GM12878 (cell line): ENCODE results near the gene SMAD9. TPM values are rescaled to one million over a fixed set of nuclear protein-coding genes. Genes with fewer than 3 reads are reported as not detected.
A peak's percentile ranks its signal among the peaks of the same experiment; 100 is the strongest.

ENCODE experiments used
- ATAC-seq: fragments of 200-7000 bp; cut with Tn5 transposase; 3 replicates; pipeline ENCODE4 v1.9.1; 2020; ENCODE audit warnings: mild to moderate bottlenecking, moderate library complexity
- BruUV-seq: library from RNA; stranded (reverse); fragments of 400-500 nt; replicated peaks from 2 replicates; lab custom pipeline; 2021; lab: Mats Ljungman, UMichigan
- CTCF ChIA-PET: fragments of 300-600 bp; sonication (Branson Sonifier 250); formaldehyde crosslinking; extraction: SDS; loops from one replicate; lab custom pipeline; 2021; ENCODE audit warnings: inconsistent platforms; lab: Yijun Ruan, JAX
- POLR2A ChIA-PET: fragments of 350-600 bp; formaldehyde crosslinking; extraction: SDS; loops from one replicate; lab custom pipeline; 2021; ENCODE audit warnings: inconsistent platforms; lab: Charles Lee
- RAD21 ChIA-PET: fragments of 300-600 bp; sonication (Branson Sonifier 250); formaldehyde crosslinking; loops from one replicate; lab custom pipeline; 2023; ENCODE audit warnings: antibody characterized with exemption; ENCODE audit not compliant: unreplicated experiment; lab: Charles Lee
- SMC1A ChIA-PET: fragments of 300-600 bp; sonication (Branson Sonifier 250); formaldehyde crosslinking; loops from one replicate; lab custom pipeline; 2023; ENCODE audit not compliant: unreplicated experiment, uncharacterized antibody; lab: Charles Lee
- DNase-seq: peaks from one replicate; pipeline ENCODE4 v3.0.0-alpha.2; 2011; ENCODE audit warnings: low read depth, low spot score
- FAIRE-seq: peaks from 3 replicates; lab custom pipeline; 2011; peaks lifted over from hg19 to GRCh38; lab: Jason Lieb, UNC
- H2AFZ ChIP-seq: 2 replicates; pipeline ENCODE4 v1.6.0; 2011; ENCODE audit warnings: low read depth, low read length, control low read depth; ENCODE audit not compliant: control insufficient read depth
- H3K27ac ChIP-seq: 2 replicates; pipeline ENCODE4 v1.5.1; 2011; ENCODE audit warnings: control low read depth; ENCODE audit not compliant: control insufficient read depth, insufficient read depth
- H3K27me3 ChIP-seq, 2 experiments: replicated peaks in 1 of 2; 2 replicates each; pipeline versions ENCODE4 v1.6.0 to v1.6.1; 2011; ENCODE audit warnings: low read length in 1 of 2; ENCODE audit not compliant: control insufficient read depth in 2 of 2, insufficient read depth in 2 of 2
- H3K36me3 ChIP-seq, 2 experiments: 2 replicates each; pipeline ENCODE4 v1.5.1; 2011; ENCODE audit warnings: low read length in 1 of 2; ENCODE audit not compliant: control insufficient read depth in 2 of 2, insufficient read depth in 2 of 2
- H3K4me1 ChIP-seq: 2 replicates; pipeline ENCODE4 v1.6.1; 2011; ENCODE audit warnings: mild to moderate bottlenecking, low read length, moderate library complexity, mixed read lengths; ENCODE audit not compliant: control insufficient read depth, insufficient read depth
- H3K4me2 ChIP-seq: 2 replicates; pipeline ENCODE4 v1.6.0; 2011; ENCODE audit warnings: control low read depth; ENCODE audit not compliant: control insufficient read depth, insufficient read depth
- H3K4me3 ChIP-seq: fragments of 200-600 bp; sonication (generic); 2 replicates; pipeline ENCODE4 v1.5.1; 2016
- H3K79me2 ChIP-seq: 2 replicates; pipeline ENCODE4 v1.6.0; 2011; ENCODE audit warnings: low read length; ENCODE audit not compliant: control insufficient read depth, insufficient read depth
- H3K9ac ChIP-seq: 2 replicates; pipeline ENCODE4 v1.8.0; 2011; ENCODE audit warnings: low read length, control low read depth, mixed read lengths; ENCODE audit not compliant: control insufficient read depth, insufficient read depth
- H3K9me3 ChIP-seq: replicated peaks from 3 replicates; pipeline ENCODE4 v1.5.1; 2011; ENCODE audit warnings: mild to moderate bottlenecking, low read length; ENCODE audit not compliant: control insufficient read depth, insufficient read depth
- H4K20me1 ChIP-seq: 2 replicates; pipeline ENCODE4 v1.6.0; 2011; ENCODE audit not compliant: control insufficient read depth, insufficient read depth
- ATF7 ChIP-seq: fragments of 450-650 bp; IDR thresholded peaks from 2 replicates; pipeline ENCODE4 v1.6.1; 2016; ENCODE audit warnings: low read depth, mild to moderate bottlenecking
- CEBPZ ChIP-seq: fragments of 150-350 bp; IDR thresholded peaks from 2 replicates; pipeline ENCODE4 v1.6.1; 2016; ENCODE audit warnings: low read depth, low read length
- CHD2 ChIP-seq: IDR thresholded peaks from 2 replicates; pipeline ENCODE4 v1.6.1; 2011; ENCODE audit warnings: low read depth, low read length, improper control_type of control experiment, borderline replicate concordance
- CREB1 ChIP-seq: IDR thresholded peaks from 2 replicates; pipeline ENCODE4 v1.6.1; 2012; ENCODE audit warnings: low read depth, mild to moderate bottlenecking, inconsistent platforms
- FOXK2 ChIP-seq: fragments of 450-650 bp; IDR thresholded peaks from 2 replicates; pipeline ENCODE4 v1.6.1; 2017; ENCODE audit warnings: mild to moderate bottlenecking, moderate library complexity
- MLLT1 ChIP-seq: fragments of 450-650 bp; IDR thresholded peaks from 2 replicates; pipeline ENCODE4 v1.6.1; 2016; ENCODE audit warnings: mild to moderate bottlenecking
- MTA2 ChIP-seq: fragments of 450-650 bp; IDR thresholded peaks from 2 replicates; pipeline ENCODE4 v1.6.1; 2016; ENCODE audit warnings: low read depth, mild to moderate bottlenecking, moderate library complexity
- MYB ChIP-seq: fragments of 150-350 bp; IDR thresholded peaks from 2 replicates; pipeline ENCODE4 v1.6.1; 2014; ENCODE audit warnings: mild to moderate bottlenecking, low read depth, low read length, borderline replicate concordance
- PML ChIP-seq: IDR thresholded peaks from 2 replicates; pipeline ENCODE4 v1.6.1; 2012; ENCODE audit warnings: low read length, inconsistent platforms
- POU2F2 ChIP-seq: IDR thresholded peaks from 3 replicates; pipeline ENCODE4 v1.6.1; 2011; ENCODE audit warnings: low read depth, mild to moderate bottlenecking, low read length, borderline replicate concordance
- SKIL ChIP-seq: fragments of 450-650 bp; IDR thresholded peaks from 2 replicates; pipeline ENCODE4 v1.6.1; 2017; ENCODE audit warnings: mild to moderate bottlenecking, low read depth, inconsistent platforms; ENCODE audit not compliant: poor library complexity, severe bottlenecking
- STAT3 ChIP-seq: IDR thresholded peaks from 2 replicates; pipeline ENCODE4 v1.6.1; 2011; ENCODE audit warnings: low read depth, low read length, improper control_type of control experiment
- TCF3 ChIP-seq: IDR thresholded peaks from 2 replicates; pipeline ENCODE4 v1.6.1; 2012; ENCODE audit warnings: low read depth, mild to moderate bottlenecking, low read length, borderline replicate concordance; ENCODE audit not compliant: insufficient read depth
- WGBS: methylation state at CpG from one replicate; pipeline ENCODE4 v1.1.6; 2016; ENCODE audit warnings: low lambda C conversion rate; ENCODE audit not compliant: insufficient replicate concordance, insufficient coverage; ENCODE audit errors: missing lambda C conversion rate; 5-methylcytosine and 5-hydroxymethylcytosine counted together
- in situ Hi-C: fragments of 300-500 bp; cut with MboI; formaldehyde crosslinking; loops from 9 replicates; pipeline ENCODE4 v1.14.3; 2018; ENCODE audit warnings: mixed read lengths
- intact Hi-C: fragments of 100-400 bp; cut with micrococcal nuclease; formaldehyde crosslinking; loops from one replicate; pipeline ENCODE4 v1.14.2; 2022; ENCODE audit not compliant: unreplicated experiment
- polyA plus RNA-seq, 11 experiments: library from polyadenylated mRNA; depleted of rRNA in 4 of 11; unstranded in 6 of 11; stranded (reverse) in 5 of 11; fragments of >200 nt; fragmentation: Nextera tagmentation in 4 of 11; fragmentation: Illumina TruSeq in 1 of 11; extraction: Ambion mirVana in 4 of 11; extraction: Trizol in 1 of 11; gene quantifications; 1 replicate in 1 of 11; 2 replicates in 10 of 11; pipeline versions ENCODE4 v1.2.1 to v1.2.3, GENCODE V29; 2011 to 2016; ENCODE audit warnings: inconsistent platforms in 2 of 11, missing spikeins in 2 of 11, low read depth in 1 of 11
- total RNA-seq, 4 experiments: library from RNA; depleted of rRNA in 3 of 4; stranded (reverse); fragments of >200 nt in 3 of 4; fragmentation: Illumina TruSeq in 1 of 4; extraction: Trizol in 1 of 4; gene quantifications; 2 replicates each; pipeline versions ENCODE4 v1.2.1 to v1.2.3, GENCODE V29; 2013 to 2021
- TF ChIP-seq, protein P1 (sequence below): fragments of 450-650 bp; IDR thresholded peaks from 2 replicates; pipeline ENCODE4 v1.6.1; 2017; ENCODE audit warnings: low read depth, mild to moderate bottlenecking, moderate library complexity

The SMAD9 gene
- total and polyA plus RNA-seq, 10 of the 15 experiments (the other 5 are each of a cell fraction or from before 2014, with no cell fraction given), result 0.22 to 0.69 (median 0.42) TPM; not detected in 6

- intact Hi-C loops (no loop called here), in situ Hi-C loops (no loop called here)
- ChIA-PET SMC1A (interaction anchor here (1.4 kb wide), 1 partner anchor 9 kb away, joined by 3 read pairs; no protein-coding TSS in a partner anchor), CTCF (interaction anchor here (0.9 kb wide), 1 partner anchor 30 kb away, joined by 3 read pairs; no protein-coding TSS in a partner anchor), POLR2A (interaction anchor here (0.7 kb wide), 2 partner anchors 637 to 1729 kb away, joined by 3 to 10 read pairs; no protein-coding TSS in a partner anchor), RAD21 (interaction anchor here (0.6 kb wide), 1 partner anchor 410 kb away, joined by 3 read pairs; no protein-coding TSS in a partner anchor)
- H3K36me3 ChIP-seq, result no peaks in the 10 kb centered on the region
- no peak overlapping the region for H3K9ac ChIP-seq
- H4K20me1 ChIP-seq, result no peaks in the 10 kb centered on the region
- H3K27me3 ChIP-seq, result no peaks in the 10 kb centered on the region; a peak in 1 of 4 replicates
- no peaks in the 10 kb centered on the region for H3K9me3 ChIP-seq
- FAIRE-seq (no peak), ATAC-seq (peak; percentile 83), DNase-seq (peak; percentile 21)
- no peak overlapping the region for H3K27ac ChIP-seq
- WGBS, result 17% methylated on average over 9 of the region's 9 CpGs
- no peaks in the 10 kb centered on the region for H3K79me2 ChIP-seq
- H3K4me1 ChIP-seq, result no peaks in the 10 kb centered on the region
- H3K4me3 ChIP-seq, result no peak overlapping the region
- no peak overlapping the region for H2AFZ ChIP-seq
- BruUV-seq, result no TSS peak
- peak overlapping the region; percentile 19; the same call in 1 of the 2 replicates for H3K4me2 ChIP-seq
- TF ChIP-seq POU2F2 (peak; percentile 19; the same call in 1 of the 3 replicates), CHD2 (peak; percentile 30; the same call in 1 of the 2 replicates), ATF7 (peak; percentile 42), MLLT1 (0 out of 2 replicates have a peak, but pooled peaks have one; percentile 39), CREB1 (no peak), MYB (no peak), PML (no peak), STAT3 (no peak), CEBPZ (no peak), SKIL (peak; percentile 23), FOXK2 (no peak), MTA2 (peak; percentile 31; the same call in 1 of the 2 replicates), TCF3 (no peak)
- TF ChIP-seq, protein P1, sequence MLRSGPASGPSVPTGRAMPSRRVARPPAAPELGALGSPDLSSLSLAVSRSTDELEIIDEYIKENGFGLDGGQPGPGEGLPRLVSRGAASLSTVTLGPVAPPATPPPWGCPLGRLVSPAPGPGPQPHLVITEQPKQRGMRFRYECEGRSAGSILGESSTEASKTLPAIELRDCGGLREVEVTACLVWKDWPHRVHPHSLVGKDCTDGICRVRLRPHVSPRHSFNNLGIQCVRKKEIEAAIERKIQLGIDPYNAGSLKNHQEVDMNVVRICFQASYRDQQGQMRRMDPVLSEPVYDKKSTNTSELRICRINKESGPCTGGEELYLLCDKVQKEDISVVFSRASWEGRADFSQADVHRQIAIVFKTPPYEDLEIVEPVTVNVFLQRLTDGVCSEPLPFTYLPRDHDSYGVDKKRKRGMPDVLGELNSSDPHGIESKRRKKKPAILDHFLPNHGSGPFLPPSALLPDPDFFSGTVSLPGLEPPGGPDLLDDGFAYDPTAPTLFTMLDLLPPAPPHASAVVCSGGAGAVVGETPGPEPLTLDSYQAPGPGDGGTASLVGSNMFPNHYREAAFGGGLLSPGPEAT, result peak; percentile 24; the same call in 1 of the 2 replicates
Observed at GRCh38 chr13:36887758-36888521, 32.1 kb downstream of the SMAD9 start.
